HG03354 (cell line): Measurements from ENCODE around the gene PTPRS.

ENCODE experiments used
- ATAC-seq: cut with Tn5 transposase; IDR thresholded peaks from one replicate; pipeline ENCODE4 v1.9.1; 2021; ENCODE audit warnings: mild to moderate bottlenecking; ENCODE audit not compliant: unreplicated experiment, poor library complexity, severe bottlenecking

The PTPRS gene

GRCh38 chr19:5292822-5293611, 47.6 kb downstream of the PTPRS start:
- no peak for ATAC-seq

GRCh38 chr19:5292453-5292821, 48.2 kb downstream of the PTPRS start:
- no peak for ATAC-seq

- no peak for ATAC-seq
Observed at GRCh38 chr19:5291588-5292193, 48.9 kb downstream of the PTPRS start.
